NCI-H1436 (cell line): ENCODE data around the gene ZNF746.
"Not testable (repeated sequence)": the region's sequence is repeated elsewhere in the genome, so short reads cannot be mapped to it uniquely, and the experiment has no call there.

Experiments used
- DNase-seq: peaks from one replicate; lab custom pipeline; 2025; lab: John Stamatoyannopoulos, UW

The ZNF746 gene

DNA sequence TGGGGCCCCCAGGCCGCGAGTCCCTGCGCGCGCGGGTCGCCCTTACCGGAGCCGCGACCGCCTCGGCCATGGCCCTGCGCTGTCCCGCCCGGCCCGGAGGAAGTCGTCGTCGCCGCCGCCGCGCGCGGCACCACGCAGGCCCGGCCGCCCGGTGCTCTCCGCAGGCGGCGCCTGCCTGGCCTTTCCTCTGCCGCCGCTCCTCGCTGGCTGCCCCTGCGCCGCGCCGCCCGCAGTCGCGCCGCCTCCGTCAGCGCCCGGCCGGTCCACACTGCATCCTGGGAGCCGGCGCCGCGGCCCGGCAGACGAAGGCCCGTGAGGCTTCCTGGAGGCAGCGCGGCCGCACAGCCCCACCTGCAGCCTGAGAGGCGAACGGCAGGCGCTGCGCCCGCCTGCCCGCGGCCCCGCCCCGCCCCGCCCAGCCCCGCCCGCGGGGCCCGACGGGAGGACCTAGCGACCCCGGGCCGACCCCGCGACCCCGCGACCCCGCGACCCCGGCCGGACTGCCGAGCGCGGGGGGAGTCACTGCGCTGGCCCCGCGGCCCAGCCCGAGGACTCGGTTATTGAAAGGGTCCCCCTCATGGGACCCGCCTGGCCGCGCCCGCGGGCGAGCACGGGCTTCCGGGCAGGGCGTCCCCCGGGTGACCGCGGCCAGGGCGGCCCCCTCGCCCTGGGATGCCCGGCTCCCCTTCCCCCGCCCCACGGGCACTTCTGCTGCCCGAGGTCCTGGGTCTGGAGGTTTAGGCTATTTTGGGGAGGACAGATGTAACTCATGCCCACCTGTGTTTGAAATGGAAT, at the start of gene ZNF746:
ZNF746 (minus strand) TSS at position 343 of the 795 bp plus-strand sequence; CDS start at position 70, 273 bp downstream.
- peak; percentile 75 for DNase-seq

DNA sequence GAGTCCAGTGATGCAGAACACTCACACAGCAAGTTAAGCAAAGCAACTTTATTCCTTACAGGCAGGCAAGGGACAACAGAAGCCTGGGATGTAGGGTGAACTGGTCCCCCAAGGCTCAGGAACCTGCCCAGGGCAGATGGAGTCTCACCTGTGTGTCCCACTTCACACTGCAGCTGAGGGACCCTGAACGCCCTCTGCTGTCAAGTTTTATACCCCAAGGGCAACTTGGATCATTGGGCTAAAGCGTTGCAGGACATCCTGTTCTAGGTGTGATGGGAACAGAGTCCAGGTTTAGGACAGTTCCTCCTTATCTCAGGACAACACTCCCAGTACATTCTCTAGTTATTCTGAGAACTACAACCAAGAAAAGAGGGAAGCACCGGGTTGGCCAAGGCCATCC, 49.5 kb upstream of the ZNF746 start:
- DNase-seq, result no peak

- DNase-seq, result no peak
Measured at GRCh38 chr7:149546331-149546730, 48.7 kb upstream of the ZNF746 start.

DNA sequence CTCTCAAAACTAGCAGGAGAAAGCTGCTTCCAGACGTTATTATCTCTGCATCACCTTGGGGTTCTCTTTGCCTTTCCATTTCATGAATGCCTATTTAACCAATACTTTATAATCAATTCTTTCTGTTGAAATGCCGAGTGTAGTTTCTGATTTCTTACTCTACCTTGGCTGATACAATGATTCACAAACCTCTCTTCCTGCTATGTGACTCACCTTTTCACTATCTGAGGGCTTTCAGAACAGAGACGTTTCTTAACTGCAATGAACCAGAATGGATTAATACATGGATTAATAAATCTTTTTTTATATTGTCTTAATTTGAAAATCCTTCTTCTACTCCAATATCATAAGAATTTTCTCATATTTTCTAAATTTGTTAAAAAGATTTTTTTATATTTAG, 46.4 kb upstream of the ZNF746 start:
- DNase-seq, result no peak

DNA sequence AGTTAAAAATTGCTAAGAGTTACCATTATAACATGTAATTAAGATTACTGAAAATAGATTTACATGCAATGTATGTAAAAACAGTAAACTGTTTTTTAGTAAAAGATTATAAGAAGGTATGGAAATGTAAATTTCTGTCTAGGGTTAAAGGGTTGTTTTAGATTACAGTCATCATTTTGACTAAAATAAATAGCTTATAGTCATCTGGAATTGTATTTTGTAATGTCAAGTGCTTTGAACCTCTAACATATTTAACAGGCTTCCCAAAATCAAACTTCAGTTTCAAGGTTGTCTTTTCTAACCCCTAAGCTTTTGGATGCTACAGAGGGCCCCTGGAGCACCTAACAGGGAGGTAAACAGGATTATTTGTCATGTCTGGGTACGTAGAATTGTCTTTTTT, 35.0 kb upstream of the ZNF746 start:
- no peak for DNase-seq

DNA sequence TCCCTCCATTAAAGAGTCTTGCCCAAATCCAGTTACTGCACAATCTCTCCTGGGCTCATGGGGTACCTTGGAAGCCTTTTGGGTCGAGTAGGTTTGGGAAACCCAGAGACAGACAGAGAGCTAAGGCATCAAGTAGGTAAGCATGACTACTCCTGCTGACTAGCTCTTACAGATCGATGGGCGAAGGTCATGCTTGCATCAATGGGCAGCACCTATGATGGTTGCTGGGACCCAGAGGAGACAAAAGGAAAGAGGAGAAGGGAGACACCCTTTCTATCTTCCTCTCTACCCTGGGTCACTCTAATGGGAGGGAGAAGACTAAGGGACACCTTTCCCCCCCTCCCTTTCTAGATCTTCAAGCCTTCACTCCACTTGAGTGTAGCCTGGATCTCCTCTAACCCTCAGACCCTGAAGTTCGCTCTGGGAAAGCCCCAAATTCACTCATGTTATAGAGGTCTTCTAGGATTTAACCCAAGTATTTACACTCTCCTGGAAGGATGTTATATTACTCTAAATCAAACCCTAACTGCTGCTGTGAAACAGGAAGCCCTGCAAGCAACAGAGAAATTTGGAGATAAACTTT, 31.6 kb upstream of the ZNF746 start:
- DNase-seq, result no peak

GRCh38 chr7:149527414-149527813, 29.8 kb upstream of the ZNF746 start:
- DNase-seq, result no peak

DNA sequence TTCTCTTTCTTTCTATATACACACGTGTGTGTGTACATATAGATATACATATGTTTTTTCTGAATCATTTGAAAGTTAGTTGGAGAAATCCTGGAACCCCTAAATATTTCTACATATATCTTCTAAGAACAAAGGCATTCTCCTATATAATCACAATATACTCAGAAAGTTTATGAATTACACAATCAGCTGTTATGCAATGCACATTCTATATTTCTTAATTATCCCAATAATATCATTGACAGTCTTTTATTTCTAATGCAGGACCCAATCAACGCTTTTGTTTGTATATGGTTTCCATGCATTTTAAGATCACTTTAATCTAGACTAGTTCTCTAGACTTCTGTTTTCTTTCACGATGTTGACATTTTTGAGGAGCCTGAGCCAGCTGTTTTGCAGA, 27.7 kb upstream of the ZNF746 start:
- DNase-seq, result no peak

DNA sequence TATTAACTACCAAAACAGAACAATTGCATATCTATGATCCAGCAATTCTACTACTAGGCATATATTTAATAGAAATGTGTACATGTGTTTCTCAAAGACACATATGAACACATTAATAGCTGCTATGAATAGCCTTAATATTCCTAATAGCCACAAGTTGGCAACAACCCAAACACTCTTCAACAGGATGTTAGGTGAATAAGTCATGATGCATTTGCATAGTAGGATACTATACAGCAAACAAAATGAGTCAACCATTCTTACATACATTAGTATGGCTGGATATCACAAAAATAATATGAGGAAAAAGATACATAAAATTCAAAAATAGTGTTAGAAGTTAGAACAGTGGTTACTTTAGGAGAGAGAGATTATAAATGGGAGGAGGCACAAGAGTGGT, 26.8 kb upstream of the ZNF746 start:
- DNase-seq, result no peak

GRCh38 chr7:149510248-149510647, 12.6 kb upstream of the ZNF746 start:
- no peak for DNase-seq

DNA sequence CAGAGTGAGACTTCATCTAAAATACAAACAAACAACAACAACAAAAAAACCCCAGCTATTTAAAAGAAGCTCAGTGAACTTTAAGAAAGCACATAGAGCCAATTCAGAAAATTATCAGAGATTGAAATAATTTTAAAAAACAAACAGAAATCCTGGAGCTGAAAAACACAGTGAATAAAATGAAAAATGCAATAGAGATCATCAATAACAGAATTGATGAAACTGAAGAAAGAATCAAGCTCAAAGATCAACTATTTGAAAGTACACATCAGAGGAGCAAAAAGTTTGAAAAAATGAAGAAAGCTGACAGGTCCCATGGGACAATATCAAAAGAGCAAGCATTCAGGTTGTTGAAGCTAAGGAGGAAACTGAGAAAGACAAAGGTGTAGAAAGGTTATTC, 12.2 kb upstream of the ZNF746 start:
- no peak for DNase-seq

DNA sequence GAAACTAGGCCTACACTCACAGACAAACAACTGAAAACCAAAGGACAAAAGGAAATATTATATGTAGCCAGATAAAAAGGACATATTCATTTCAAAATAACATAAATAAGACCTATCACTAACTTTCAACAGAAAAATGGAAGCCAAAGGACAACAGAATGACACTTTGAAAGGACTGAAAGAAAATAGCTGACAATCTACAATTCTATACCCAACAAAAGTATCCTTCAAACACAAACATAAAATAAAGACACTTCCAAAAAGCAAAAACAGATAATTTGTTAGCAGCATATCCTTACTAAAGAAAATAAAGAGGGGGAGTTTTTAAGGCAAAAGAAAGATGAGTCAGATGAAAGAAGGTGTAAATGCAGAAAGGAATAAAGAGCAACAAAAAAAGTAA, 7.9 kb upstream of the ZNF746 start:
- no peak for DNase-seq

DNA sequence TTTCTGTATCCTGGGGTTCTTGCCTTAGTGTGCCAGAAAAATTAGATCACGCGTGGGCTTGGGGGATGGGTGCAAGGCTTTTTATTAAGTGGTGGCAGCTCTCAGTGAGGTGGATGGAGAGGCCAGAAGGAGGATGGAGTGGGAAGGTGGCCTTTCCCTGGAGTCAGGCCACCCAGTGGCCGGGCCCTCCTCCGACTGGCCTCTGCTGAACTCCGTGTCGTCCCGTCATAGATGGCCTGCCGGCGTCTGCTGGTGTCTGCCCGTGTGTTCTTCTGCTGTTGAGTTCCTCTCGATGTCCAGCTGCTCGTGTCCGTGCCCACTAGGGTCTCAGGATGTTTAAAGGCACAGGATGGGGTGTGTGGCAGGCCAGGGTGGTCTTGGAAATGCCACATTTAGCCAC, 4.0 kb upstream of the ZNF746 start:
- DNase-seq, result no peak

- DNase-seq, result no peak
Measured at GRCh38 chr7:149500910-149501309, 3.3 kb upstream of the ZNF746 start.

- DNase-seq, result no peak
Measured at GRCh38 chr7:149500201-149500600, 2.6 kb upstream of the ZNF746 start.

GRCh38 chr7:149498811-149499210, 1.2 kb upstream of the ZNF746 start:
- DNase-seq, result no peak

DNA sequence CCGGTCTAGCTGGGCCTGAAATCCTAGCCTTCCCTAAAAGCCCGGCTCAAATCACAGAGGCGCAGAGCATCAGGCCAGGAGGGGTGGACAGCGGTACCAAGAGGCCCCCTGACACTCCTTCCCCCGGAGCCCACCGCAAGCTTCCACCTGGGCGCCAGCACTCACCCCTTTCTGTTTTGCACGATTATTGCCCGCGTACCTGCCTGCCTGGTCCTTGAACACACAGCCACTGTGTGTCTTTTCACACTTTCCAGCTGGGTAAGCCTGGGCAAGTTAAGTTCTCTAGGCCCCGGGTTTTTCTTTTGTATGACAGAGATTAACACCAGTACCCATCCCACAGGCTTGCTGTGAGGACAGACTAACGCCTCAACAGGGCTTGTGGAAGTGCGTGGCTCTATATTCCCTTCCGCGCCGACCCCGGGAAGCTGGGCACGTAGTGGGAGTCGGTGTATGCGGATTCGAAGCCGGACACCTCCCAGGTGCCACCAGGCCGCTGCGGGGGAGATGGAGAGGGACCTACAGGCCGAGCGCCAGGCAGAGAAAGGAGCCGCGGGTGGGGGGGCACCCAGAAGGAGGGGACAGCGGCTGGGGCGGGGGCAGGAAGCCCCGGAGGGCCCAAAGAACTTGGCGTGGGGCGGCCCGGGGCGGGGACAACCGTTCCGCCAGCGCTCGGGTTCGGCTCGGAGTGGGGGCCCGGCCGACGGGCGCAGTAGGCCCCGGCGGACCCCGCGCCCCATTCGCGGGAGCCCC, 792 bp downstream of the ZNF746 start:
- no peak for DNase-seq

DNA sequence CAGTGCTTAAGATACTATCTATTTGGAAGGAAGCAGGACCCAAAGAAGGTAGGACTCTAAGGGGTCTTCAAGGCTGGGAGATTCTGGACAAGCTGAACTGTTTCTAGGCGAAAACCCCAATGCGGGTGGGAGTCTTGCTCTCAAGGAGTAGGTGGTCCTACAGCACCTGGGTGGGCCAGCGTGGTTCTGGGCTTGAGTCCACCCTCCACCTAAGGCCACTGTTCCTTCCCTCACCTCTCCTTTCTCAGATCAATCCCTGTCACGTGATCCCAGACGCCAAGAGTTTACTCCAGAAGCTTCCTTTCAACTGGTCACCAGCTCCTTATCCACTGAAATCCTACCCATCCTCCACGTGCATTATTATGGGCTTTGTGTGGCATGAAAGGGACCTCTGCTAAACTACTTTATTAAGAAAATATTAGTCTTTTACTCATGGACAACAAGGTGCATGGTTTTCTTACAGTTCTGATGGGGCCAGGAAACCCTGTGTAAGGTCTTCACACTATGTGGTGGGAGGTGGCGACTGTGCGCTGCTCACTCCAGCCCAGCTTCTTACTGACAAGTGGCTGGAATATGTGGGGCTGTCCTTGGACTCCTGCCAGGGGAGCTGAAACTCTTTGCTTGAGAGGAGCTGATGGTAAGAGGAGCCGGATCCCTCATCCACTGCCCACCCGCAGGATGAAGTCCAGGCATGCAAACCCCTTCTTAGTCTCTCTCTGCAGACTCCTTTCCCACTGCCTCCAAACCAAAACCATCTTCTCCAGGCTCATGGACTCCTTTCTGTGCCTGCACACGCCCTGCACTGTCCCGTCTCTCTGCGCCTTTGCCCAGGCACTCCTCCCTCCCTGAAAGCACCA, 1.6 kb downstream of the ZNF746 start:
- DNase-seq, result peak; percentile 2

DNA sequence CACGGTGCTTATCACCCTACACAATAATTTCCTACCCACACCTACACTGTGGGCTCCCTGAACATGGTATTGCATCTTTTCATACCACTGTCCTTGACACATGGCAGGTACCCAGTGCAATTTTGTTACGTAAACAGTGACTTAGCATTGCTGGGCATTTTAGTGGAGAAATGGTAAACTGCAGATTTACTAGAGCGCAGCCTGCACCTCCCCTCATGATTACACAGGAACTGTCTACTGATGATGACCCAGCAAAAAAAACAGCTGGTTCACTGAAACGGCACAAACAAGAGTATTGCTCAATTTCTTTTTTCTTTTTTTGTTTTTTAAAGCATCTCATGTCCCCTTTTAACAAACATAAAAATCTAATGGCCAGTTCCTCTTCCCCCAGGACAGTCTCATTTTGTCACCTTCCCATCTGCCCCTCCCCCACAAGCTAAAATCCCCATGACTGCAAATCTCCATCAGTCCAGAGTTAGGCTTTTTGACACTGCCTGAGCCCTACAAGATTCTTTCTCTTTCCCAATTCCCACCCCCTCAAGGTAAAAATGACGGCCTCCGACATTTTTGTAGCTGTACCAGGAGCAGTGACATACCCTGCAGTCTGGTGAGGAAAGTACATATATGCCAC, 2.8 kb downstream of the ZNF746 start:
- no peak for DNase-seq

DNA sequence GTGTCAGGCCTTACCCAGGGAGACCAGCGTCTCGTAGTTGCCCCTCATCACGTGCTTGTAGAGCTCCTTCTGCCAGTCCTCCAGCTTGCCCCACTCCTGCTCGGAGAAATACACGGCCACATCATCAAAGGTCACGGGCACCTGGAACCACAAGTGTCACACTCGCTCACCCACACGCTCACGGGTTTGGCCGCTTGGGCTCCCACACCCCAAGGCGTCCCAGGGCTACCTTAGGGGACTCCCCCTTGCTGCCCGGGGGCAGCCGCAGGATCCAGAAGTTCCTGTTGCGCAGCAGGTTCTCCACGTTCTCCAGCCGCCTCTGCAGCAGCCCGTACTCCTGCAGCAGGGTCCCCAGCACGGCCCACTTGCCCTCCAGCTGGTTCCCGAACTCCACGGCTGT, 3.6 kb downstream of the ZNF746 start:
- not testable (repeated sequence) for DNase-seq

DNA sequence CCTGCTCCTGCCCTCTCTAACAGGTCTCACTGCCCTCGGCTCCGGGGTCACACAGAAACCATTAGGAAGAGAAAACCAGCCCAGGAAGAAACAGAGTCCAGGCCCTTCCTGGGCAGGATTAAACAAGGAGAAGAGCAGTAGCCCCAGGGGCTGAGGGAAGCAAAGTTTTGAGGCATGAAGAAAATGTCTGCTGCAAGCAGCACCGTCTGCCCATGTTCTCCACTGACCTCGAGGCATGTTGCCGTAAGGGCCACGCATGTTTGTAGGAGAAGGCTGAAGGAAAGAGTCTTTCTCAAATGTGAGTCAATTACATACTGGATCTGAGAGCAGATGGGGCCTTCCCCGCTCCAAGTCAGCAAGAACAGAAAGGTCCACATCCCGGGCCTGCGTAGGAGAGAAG, 4.2 kb downstream of the ZNF746 start:
- DNase-seq, result no peak
